Mononuclear cell (primary cell): Measurements from ENCODE around the gene CACNA1H. TPM values are rescaled to one million over a fixed set of nuclear protein-coding genes. Genes with fewer than 3 reads are reported as not detected.

Experiments used
- H3K27me3 ChIP-seq: 2 replicates; pipeline ENCODE4 v1.6.0; 2011; ENCODE audit warnings: low read length, control low read depth; ENCODE audit not compliant: insufficient read depth
- H3K4me1 ChIP-seq: 2 replicates; pipeline ENCODE4 v1.5.1; 2011; ENCODE audit warnings: mild to moderate bottlenecking, low read length, control low read depth; ENCODE audit not compliant: insufficient read depth
- H3K4me3 ChIP-seq: 2 replicates; pipeline ENCODE4 v1.5.1; 2011; ENCODE audit warnings: mild to moderate bottlenecking, low read length, moderate library complexity
- H3K9me3 ChIP-seq: 2 replicates; pipeline ENCODE4 v1.5.1; 2011; ENCODE audit warnings: low read depth, mild to moderate bottlenecking, control low read depth, low read length
- total RNA-seq: library from RNA; depleted of rRNA; stranded (reverse); fragments of >200 nt; gene quantifications from one replicate; pipeline ENCODE4 v1.2.3, GENCODE V29; 2012

CACNA1H gene
- total RNA-seq, 1 donor = 0.52 TPM

- H3K4me3 ChIP-seq = no peak overlapping the region
- no peaks in the 10 kb centered on the region for H3K27me3 ChIP-seq
- H3K4me1 ChIP-seq = no peaks in the 10 kb centered on the region
- no peaks in the 10 kb centered on the region for H3K9me3 ChIP-seq
Observed at GRCh38 chr16:1144476-1145382, 8.2 kb upstream of the CACNA1H start.

- H3K9me3 ChIP-seq = no peaks in the 10 kb centered on the region
Observed at GRCh38 chr16:1145383-1146100, 7.4 kb upstream of the CACNA1H start.

GRCh38 chr16:1146409-1146808 is 6.5 kb upstream of the CACNA1H start:
- no peak overlapping the region for H3K4me3 ChIP-seq
- no peaks in the 10 kb centered on the region for H3K9me3 ChIP-seq
- no peaks in the 10 kb centered on the region for H3K27me3 ChIP-seq
- no peaks in the 10 kb centered on the region for H3K4me1 ChIP-seq

More at GRCh38 chr16:1145383-1146100, 7.4 kb upstream of the CACNA1H start:
- H3K4me3 ChIP-seq = no peak overlapping the region
- no peaks in the 10 kb centered on the region for H3K27me3 ChIP-seq
- H3K4me1 ChIP-seq = no peaks in the 10 kb centered on the region

- Histone ChIP-seq H3K27me3 (no peaks in the 10 kb centered on the region), H3K9me3 (no peaks in the 10 kb centered on the region), H3K4me1 (no peaks in the 10 kb centered on the region), H3K4me3 (no peak overlapping the region)
Observed at GRCh38 chr16:1147027-1147426, 5.9 kb upstream of the CACNA1H start.

GRCh38 chr16:1149101-1149636 is 3.7 kb upstream of the CACNA1H start:
- Histone ChIP-seq H3K9me3 (no peaks in the 10 kb centered on the region), H3K4me3 (no peak overlapping the region)

GRCh38 chr16:1150511-1150982 is 2.4 kb upstream of the CACNA1H start:
- Histone ChIP-seq H3K4me1 (no peaks in the 10 kb centered on the region), H3K9me3 (no peaks in the 10 kb centered on the region), H3K4me3 (no peak overlapping the region), H3K27me3 (peaks cover 9% of the 10 kb centered on the region)

More at GRCh38 chr16:1149101-1149636, 3.7 kb upstream of the CACNA1H start:
- peaks cover 1% of the 10 kb centered on the region for H3K27me3 ChIP-seq
- H3K4me1 ChIP-seq = no peaks in the 10 kb centered on the region

GRCh38 chr16:1151424-1152122 is 1.3 kb upstream of the CACNA1H start:
- H3K27me3 ChIP-seq = peaks cover 9% of the 10 kb centered on the region
- H3K4me3 ChIP-seq = no peak overlapping the region
- H3K4me1 ChIP-seq = no peaks in the 10 kb centered on the region
- H3K9me3 ChIP-seq = no peaks in the 10 kb centered on the region

- Histone ChIP-seq H3K27me3 (peaks cover 9% of the 10 kb centered on the region), H3K9me3 (no peaks in the 10 kb centered on the region), H3K4me3 (no peak overlapping the region), H3K4me1 (no peaks in the 10 kb centered on the region)
Observed at GRCh38 chr16:1152123-1152638, 725 bp upstream of the CACNA1H start.

GRCh38 chr16:1153480-1154160 is 714 bp downstream of the CACNA1H start:
- H3K4me1 ChIP-seq = no peaks in the 10 kb centered on the region
- no peaks in the 10 kb centered on the region for H3K9me3 ChIP-seq
- no peak overlapping the region for H3K4me3 ChIP-seq
- peaks cover 9% of the 10 kb centered on the region for H3K27me3 ChIP-seq

GRCh38 chr16:1154291-1154886 is 1.5 kb downstream of the CACNA1H start:
- Histone ChIP-seq H3K4me3 (no peak overlapping the region), H3K9me3 (no peaks in the 10 kb centered on the region), H3K4me1 (no peaks in the 10 kb centered on the region), H3K27me3 (peaks cover 9% of the 10 kb centered on the region)

- Histone ChIP-seq H3K4me1 (no peaks in the 10 kb centered on the region), H3K4me3 (no peak overlapping the region), H3K9me3 (no peaks in the 10 kb centered on the region), H3K27me3 (peaks cover 9% of the 10 kb centered on the region)
Observed at GRCh38 chr16:1154887-1155331, 2.0 kb downstream of the CACNA1H start.

- no peak overlapping the region for H3K4me3 ChIP-seq
- H3K27me3 ChIP-seq = peaks cover 9% of the 10 kb centered on the region
- H3K9me3 ChIP-seq = no peaks in the 10 kb centered on the region
- no peaks in the 10 kb centered on the region for H3K4me1 ChIP-seq
Observed at GRCh38 chr16:1155353-1156054, 2.6 kb downstream of the CACNA1H start.
